ENCODE results near the gene CPO.

The CPO gene

GRCh38 chr2:206987810-206988209 lies 48.5 kb downstream of the CPO start:
- DNase-seq (ENCODE audit: low spot score): no peak
- in situ Hi-C loops (cut with MboI; ENCODE audit: low sequenced_read_pairs, unreplicated experiment): loop anchor here (10.0 kb wide), 1 partner anchor 487 kb away; no protein-coding TSS in a partner anchor
- TF ChIP-seq CTCF (IDR thresholded peaks at IDR 0.05; ENCODE audit: borderline replicate concordance, control extremely low read depth, extremely low read depth, insufficient read depth, missing control alignments): no peak

GRCh38 chr2:206988884-206989283 lies 49.6 kb downstream of the CPO start:
- in situ Hi-C loops (cut with MboI; ENCODE audit: low sequenced_read_pairs, unreplicated experiment): loop anchor here (10.0 kb wide), 1 partner anchor 486 kb away; no protein-coding TSS in a partner anchor
- DNase-seq (ENCODE audit: low spot score): no peak
- TF ChIP-seq CTCF (IDR thresholded peaks at IDR 0.05; ENCODE audit: borderline replicate concordance, control extremely low read depth, extremely low read depth, insufficient read depth, missing control alignments): no peak

GRCh38 chr2:206989311-206989710 lies 50.0 kb downstream of the CPO start:
- in situ Hi-C loops (cut with MboI; ENCODE audit: low sequenced_read_pairs, unreplicated experiment): loop anchor here (10.0 kb wide), 1 partner anchor 485 kb away; no protein-coding TSS in a partner anchor
- peak; percentile 78 for TF ChIP-seq CTCF (IDR thresholded peaks at IDR 0.05; ENCODE audit: borderline replicate concordance, control extremely low read depth, extremely low read depth, insufficient read depth, missing control alignments)
- DNase-seq (ENCODE audit: low spot score): peak; percentile 49

GRCh38 chr2:206990360-206990759 lies 51.0 kb downstream of the CPO start:
- in situ Hi-C loops (cut with MboI; ENCODE audit: low sequenced_read_pairs, unreplicated experiment): no loop called here
- DNase-seq (ENCODE audit: low spot score): no peak
- TF ChIP-seq CTCF (IDR thresholded peaks at IDR 0.05; ENCODE audit: borderline replicate concordance, control extremely low read depth, extremely low read depth, insufficient read depth, missing control alignments): no peak

GRCh38 chr2:206991070-206991469 lies 51.8 kb downstream of the CPO start:
- in situ Hi-C loops (cut with MboI; ENCODE audit: low sequenced_read_pairs, unreplicated experiment): no loop called here
- no peak for TF ChIP-seq CTCF (IDR thresholded peaks at IDR 0.05; ENCODE audit: borderline replicate concordance, control extremely low read depth, extremely low read depth, insufficient read depth, missing control alignments)
- DNase-seq (ENCODE audit: low spot score): no peak

GRCh38 chr2:206993396-206993911 lies 54.1 kb downstream of the CPO start:
- in situ Hi-C loops (cut with MboI; ENCODE audit: low sequenced_read_pairs, unreplicated experiment): no loop called here
- TF ChIP-seq CTCF (IDR thresholded peaks at IDR 0.05; ENCODE audit: borderline replicate concordance, control extremely low read depth, extremely low read depth, insufficient read depth, missing control alignments): no peak
- DNase-seq (ENCODE audit: low spot score): no peak

All from GM13976 (cell line).